ENCODE data around the gene IL7R. TPM values are rescaled to one million over a fixed set of nuclear protein-coding genes. Genes with fewer than 3 reads are reported as not detected.
A peak's percentile ranks its signal among the peaks of the same experiment; 100 is the strongest.

Gene IL7R
- total and polyA plus RNA-seq, 2 donors from 2014 or later = 0.34 to 53.7 TPM

- DNase-seq (no peak), FAIRE-seq (no peak)
- Histone ChIP-seq H3K36me3 (ENCODE audit: control insufficient read depth in 2 of 3, insufficient read depth in 3 of 3, low read length in 3 of 3) (no peaks in the 10 kb centered on the region), H3K9ac (ENCODE audit: low read length in 3 of 3) (no peak overlapping the region), H3K27me3 (ENCODE audit: control insufficient read depth, insufficient read depth, low read length) (no peaks in the 10 kb centered on the region), H3K4me3 (ENCODE audit: low read length in 3 of 3) (no peak overlapping the region), H3K27ac (ENCODE audit: low read depth in 2 of 2, low read length in 2 of 2) (no peak overlapping the region), H3K4me1 (ENCODE audit: control insufficient read depth in 2 of 3, insufficient read depth in 2 of 3, low read depth in 1 of 3, low read length in 3 of 3) (no peaks in the 10 kb centered on the region), H3K9me3 (ENCODE audit: control insufficient read depth in 2 of 3, insufficient read depth in 1 of 3, low read length in 3 of 3) (no peaks in the 10 kb centered on the region)
- intact Hi-C loops (cut with DNase I) = no loop called here
- no peak for TF ChIP-seq CTCF (IDR thresholded peaks at IDR 0.05; ENCODE audit: borderline replicate concordance, extremely low read depth, insufficient read depth)
These were observed 43.2 kb upstream of the IL7R start for GRCh38 chr5:35813521-35813920.

GRCh38 chr5:35815089-35815936 lies 41.4 kb upstream of the IL7R start:
- intact Hi-C loops (cut with DNase I) = no loop called here
- Histone ChIP-seq H3K9me3 (ENCODE audit: control insufficient read depth in 2 of 3, insufficient read depth in 1 of 3, low read length in 3 of 3) (no peaks in the 10 kb centered on the region), H3K27ac (ENCODE audit: low read depth in 2 of 2, low read length in 2 of 2) (no peak overlapping the region), H3K9ac (ENCODE audit: low read length in 3 of 3) (no peak overlapping the region), H3K36me3 (ENCODE audit: control insufficient read depth in 2 of 3, insufficient read depth in 3 of 3, low read length in 3 of 3) (no peaks in the 10 kb centered on the region), H3K4me3 (ENCODE audit: low read length in 3 of 3) (no peak overlapping the region), H3K4me1 (ENCODE audit: control insufficient read depth in 2 of 3, insufficient read depth in 2 of 3, low read depth in 1 of 3, low read length in 3 of 3) (no peaks in the 10 kb centered on the region), H3K27me3 (ENCODE audit: control insufficient read depth, insufficient read depth, low read length) (no peaks in the 10 kb centered on the region)
- peak; percentile 46 for TF ChIP-seq CTCF (IDR thresholded peaks at IDR 0.05; ENCODE audit: borderline replicate concordance, extremely low read depth, insufficient read depth)
- DNase-seq = no peak
- FAIRE-seq = no peak

- Histone ChIP-seq H3K4me1 (ENCODE audit: control insufficient read depth in 2 of 3, insufficient read depth in 2 of 3, low read depth in 1 of 3, low read length in 3 of 3) (no peaks in the 10 kb centered on the region), H3K9ac (ENCODE audit: low read length in 3 of 3) (no peak overlapping the region), H3K9me3 (ENCODE audit: control insufficient read depth in 2 of 3, insufficient read depth in 1 of 3, low read length in 3 of 3) (no peaks in the 10 kb centered on the region), H3K27me3 (ENCODE audit: control insufficient read depth, insufficient read depth, low read length) (no peaks in the 10 kb centered on the region), H3K4me3 (ENCODE audit: low read length in 3 of 3) (no peak overlapping the region), H3K27ac (ENCODE audit: low read depth in 2 of 2, low read length in 2 of 2) (no peak overlapping the region), H3K36me3 (ENCODE audit: control insufficient read depth in 2 of 3, insufficient read depth in 3 of 3, low read length in 3 of 3) (no peaks in the 10 kb centered on the region)
- FAIRE-seq (no peak), DNase-seq (no peak)
- no peak for TF ChIP-seq CTCF (IDR thresholded peaks at IDR 0.05; ENCODE audit: borderline replicate concordance, extremely low read depth, insufficient read depth)
- intact Hi-C loops (cut with DNase I) = no loop called here
These were observed 39.7 kb upstream of the IL7R start for GRCh38 chr5:35816881-35817521.

Measured in kidney (tissue), 14 donors.